GM10248 (cell line): ENCODE measurements around the gene RGL3.

Experiments used
- CTCF ChIA-PET: fragments of 300-600 bp; sonication (Branson Sonifier 250); formaldehyde crosslinking; extraction: SDS; loops from one replicate; lab custom pipeline; 2021; ENCODE audit warnings: antibody characterized with exemption; lab: Yijun Ruan, JAX
- POLR2A ChIA-PET: fragments of 350-650 bp; sonication (Branson Sonifier 250); formaldehyde crosslinking; extraction: SDS; loops from one replicate; lab custom pipeline; 2020; ENCODE audit warnings: antibody characterized with exemption; lab: Yijun Ruan, JAX
- DNase-seq: peaks from one replicate; pipeline ENCODE4 v3.0.0; 2012; ENCODE audit errors: extremely low spot score
- TF ChIP-seq, protein P1 (sequence below): IDR thresholded peaks from 2 replicates; pipeline ENCODE4 v1.5.1; 2012; ENCODE audit warnings: mild to moderate bottlenecking, low read depth; ENCODE audit errors: extremely low read depth, missing control alignments, control extremely low read depth

The RGL3 gene

DNA sequence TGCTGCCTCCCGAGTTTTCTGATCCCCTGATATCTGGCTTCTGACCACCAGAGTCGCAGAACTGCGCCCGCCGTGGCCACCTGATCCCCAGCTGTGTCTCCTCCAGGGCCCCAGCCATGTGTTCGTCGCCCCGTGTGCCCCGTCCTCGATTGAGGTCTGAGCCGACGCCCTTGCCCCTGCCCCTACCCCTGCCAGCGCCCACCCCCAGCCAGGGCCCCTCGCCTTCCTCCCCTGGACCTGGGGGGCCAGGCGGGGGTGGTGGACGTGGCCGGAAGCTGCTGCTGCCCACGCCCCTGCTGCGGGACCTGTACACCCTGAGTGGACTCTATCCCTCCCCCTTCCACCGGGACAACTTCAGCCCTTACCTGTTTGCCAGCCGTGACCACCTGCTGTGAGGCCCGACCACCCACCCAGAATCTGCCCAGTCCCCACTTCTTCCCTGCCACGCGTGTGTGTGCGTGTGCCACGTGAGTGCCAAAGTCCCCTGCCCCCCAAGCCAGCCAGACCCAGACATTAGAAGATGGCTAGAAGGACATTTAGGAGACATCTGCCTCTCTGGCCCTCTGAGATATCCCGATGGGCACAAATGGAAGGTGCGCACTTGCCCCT is 54.7 kb downstream of the RGL3 start:
- ChIA-PET POLR2A (no interaction called here), CTCF (no interaction called here)
- no peak for DNase-seq
- TF ChIP-seq, protein P1, sequence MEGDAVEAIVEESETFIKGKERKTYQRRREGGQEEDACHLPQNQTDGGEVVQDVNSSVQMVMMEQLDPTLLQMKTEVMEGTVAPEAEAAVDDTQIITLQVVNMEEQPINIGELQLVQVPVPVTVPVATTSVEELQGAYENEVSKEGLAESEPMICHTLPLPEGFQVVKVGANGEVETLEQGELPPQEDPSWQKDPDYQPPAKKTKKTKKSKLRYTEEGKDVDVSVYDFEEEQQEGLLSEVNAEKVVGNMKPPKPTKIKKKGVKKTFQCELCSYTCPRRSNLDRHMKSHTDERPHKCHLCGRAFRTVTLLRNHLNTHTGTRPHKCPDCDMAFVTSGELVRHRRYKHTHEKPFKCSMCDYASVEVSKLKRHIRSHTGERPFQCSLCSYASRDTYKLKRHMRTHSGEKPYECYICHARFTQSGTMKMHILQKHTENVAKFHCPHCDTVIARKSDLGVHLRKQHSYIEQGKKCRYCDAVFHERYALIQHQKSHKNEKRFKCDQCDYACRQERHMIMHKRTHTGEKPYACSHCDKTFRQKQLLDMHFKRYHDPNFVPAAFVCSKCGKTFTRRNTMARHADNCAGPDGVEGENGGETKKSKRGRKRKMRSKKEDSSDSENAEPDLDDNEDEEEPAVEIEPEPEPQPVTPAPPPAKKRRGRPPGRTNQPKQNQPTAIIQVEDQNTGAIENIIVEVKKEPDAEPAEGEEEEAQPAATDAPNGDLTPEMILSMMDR: no peak

DNA sequence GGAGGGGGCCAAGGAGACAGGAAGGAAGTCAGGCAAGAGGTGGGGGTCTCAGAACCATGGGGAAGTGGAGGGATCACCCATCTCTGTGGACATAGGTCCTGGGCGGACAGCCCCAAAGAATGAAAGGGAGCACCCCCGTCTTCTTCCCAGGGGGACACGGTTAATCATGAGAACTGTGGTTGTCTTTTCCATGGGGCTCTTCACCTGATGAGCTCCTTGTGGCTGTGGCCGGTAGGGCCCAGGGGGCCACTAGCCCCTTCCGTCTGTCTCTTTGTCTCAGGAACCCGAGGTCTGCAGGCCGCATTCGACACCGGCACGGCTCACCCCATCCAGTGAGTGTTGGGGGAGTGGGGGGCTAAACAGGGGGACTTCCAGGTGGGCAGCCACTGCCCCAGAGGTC is 55.2 kb downstream of the RGL3 start:
- TF ChIP-seq, protein P1: no peak
- ChIA-PET POLR2A (no interaction called here), CTCF (no interaction called here)
- no peak for DNase-seq

DNA sequence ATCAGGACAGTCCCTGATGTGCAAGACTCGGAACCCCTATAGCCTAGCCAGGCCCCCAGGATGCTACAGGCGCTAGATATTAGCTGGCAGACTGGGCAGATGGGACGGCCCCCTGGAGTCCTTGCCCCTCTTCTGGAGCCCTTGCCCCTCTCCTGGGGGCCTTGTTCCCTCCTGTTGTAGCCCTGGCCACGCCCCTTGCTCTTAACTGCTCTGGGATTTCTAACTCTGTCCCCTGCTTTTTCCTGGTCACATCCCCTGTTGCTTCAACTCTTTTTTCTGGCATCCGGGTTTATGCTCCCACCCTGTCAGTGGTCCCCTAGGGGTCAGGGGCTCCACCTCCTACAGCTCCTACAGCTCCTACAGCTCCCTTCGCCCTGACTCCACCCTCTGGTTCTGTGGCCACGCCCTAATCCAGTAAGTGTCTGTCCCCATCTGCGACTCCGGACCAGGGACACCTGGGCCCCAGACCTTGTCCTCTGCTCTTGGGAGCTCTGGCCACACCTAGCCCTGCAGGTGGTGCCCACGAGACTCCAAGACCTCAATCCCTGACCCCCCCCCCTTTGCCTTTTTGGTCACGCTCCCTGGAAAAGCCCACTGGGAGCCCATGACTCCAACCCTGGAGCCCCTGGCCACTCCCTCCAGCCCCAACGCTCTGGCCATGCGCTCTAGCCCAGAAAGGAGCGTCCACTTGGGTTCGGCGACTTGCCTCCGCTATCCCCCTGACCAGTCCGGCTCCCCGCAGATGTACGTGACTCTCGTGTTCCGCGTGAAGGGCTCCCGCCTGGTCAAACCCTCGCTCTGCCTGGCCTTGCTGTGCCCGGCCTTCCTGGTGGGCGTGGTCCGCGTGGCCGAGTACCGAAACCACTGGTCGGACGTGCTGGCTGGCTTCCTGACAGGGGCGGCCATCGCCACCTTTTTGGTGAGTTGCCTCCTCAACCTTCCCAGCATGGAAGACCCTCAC is 57.1 kb downstream of the RGL3 start:
- POLR2A ChIA-PET: no interaction called here
- TF ChIP-seq, protein P1: no peak
- CTCF ChIA-PET: interaction anchor here (1.1 to 1.6 kb wide), 3 partner anchors 13 to 67 kb away, joined by 3 to 4 read pairs (median 3); partner anchors contain the start of genes EPOR and SWSAP1
- DNase-seq: no peak

DNA sequence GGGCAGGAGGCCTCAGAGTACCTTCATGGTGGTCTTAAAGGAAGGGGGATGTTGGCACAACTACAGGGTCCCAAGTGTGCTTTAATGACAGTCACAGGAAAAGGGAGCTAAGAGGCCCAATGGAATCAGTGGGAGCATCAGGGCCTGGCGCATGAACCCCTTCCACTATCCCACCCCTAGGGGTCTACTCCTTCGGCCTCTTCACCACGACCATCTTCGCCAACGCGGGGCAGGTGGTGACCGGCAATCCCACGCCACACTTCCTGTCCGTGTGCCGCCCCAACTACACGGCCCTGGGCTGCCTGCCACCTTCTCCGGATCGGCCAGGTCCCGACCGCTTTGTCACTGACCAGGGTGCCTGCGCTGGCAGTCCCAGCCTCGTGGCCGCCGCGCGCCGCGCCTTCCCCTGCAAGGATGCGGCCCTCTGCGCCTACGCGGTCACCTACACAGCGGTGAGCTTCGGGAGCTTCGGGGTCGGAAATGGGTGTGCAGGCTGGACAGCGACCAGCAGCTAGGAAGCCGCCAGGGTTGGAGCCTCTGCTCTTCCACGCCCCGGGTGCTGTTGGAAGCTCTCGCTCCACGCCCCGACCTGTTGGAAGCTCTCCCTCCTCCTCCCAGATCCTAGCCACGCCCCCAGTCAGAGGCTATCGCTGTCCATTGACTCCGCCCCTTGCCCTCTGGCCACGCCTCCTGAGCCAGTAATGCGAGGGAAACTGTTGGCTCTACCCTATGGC is 57.9 kb downstream of the RGL3 start:
- no peak for DNase-seq
- ChIA-PET CTCF (interaction anchor here (1.1 to 1.6 kb wide), 3 partner anchors 14 to 66 kb away, joined by 3 to 4 read pairs (median 3); partner anchors contain the start of genes EPOR and SWSAP1), POLR2A (no interaction called here)
- TF ChIP-seq, protein P1: no peak

DNA sequence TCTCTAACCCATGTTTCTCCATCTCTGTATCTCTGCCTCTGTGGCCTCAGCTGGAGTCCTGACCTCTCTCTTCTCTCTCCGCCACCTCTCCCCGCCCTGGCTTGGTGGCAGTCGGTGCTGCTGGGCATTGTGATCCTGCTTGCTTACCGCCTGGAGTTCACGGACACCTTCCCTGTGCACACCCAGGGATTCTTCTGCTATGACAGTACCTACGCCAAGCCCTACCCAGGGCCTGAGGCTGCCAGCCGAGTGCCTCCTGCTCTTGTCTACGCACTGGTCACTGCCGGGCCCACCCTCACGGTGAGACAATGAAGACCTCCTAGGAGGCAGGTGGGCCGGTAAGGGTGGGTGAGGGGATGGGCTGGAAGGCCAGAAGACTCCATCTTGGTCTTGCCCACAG is 59.7 kb downstream of the RGL3 start:
- CTCF ChIA-PET: interaction anchor here (1.0 to 3.4 kb wide), 4 partner anchors 9 to 177 kb away, joined by 3 to 11 read pairs (median 3); partner anchors contain the start of genes CCDC159 and TMEM205
- TF ChIP-seq, protein P1: no peak
- POLR2A ChIA-PET: no interaction called here
- DNase-seq: no peak
